ENCODE measurements around the gene DENND2D.

The DENND2D gene

GRCh38 chr1:111176678-111177077, 23.8 kb downstream of the DENND2D start:
- DNase-seq (ENCODE audit: low read depth, low spot score) = no peak

- no peak for DNase-seq (ENCODE audit: low read depth, low spot score)
Measured at GRCh38 chr1:111175349-111175748, 25.1 kb downstream of the DENND2D start.

- no peak for DNase-seq (ENCODE audit: low read depth, low spot score)
Measured at GRCh38 chr1:111174070-111174469, 26.4 kb downstream of the DENND2D start.

GRCh38 chr1:111172463-111172862, 28.0 kb downstream of the DENND2D start:
- DNase-seq (ENCODE audit: low read depth, low spot score) = no peak

GRCh38 chr1:111164151-111164550, 36.3 kb downstream of the DENND2D start:
- no peak for DNase-seq (ENCODE audit: low read depth, low spot score)

- no peak for DNase-seq (ENCODE audit: low read depth, low spot score)
Measured at GRCh38 chr1:111163363-111163762, 37.1 kb downstream of the DENND2D start.

- no peak for DNase-seq (ENCODE audit: low read depth, low spot score)
Measured at GRCh38 chr1:111162488-111162880, 38.0 kb downstream of the DENND2D start.

GRCh38 chr1:111161843-111162487, 38.5 kb downstream of the DENND2D start:
- DNase-seq (ENCODE audit: low read depth, low spot score) = no peak

GRCh38 chr1:111157431-111157830, 43.0 kb downstream of the DENND2D start:
- no peak for DNase-seq (ENCODE audit: low read depth, low spot score)

- no peak for DNase-seq (ENCODE audit: low read depth, low spot score)
Measured at GRCh38 chr1:111154021-111154999, 46.1 kb downstream of the DENND2D start.

- DNase-seq (ENCODE audit: low read depth, low spot score) = no peak
Measured at GRCh38 chr1:111151838-111152237, 48.6 kb downstream of the DENND2D start.

GRCh38 chr1:111148376-111148881, 52.0 kb downstream of the DENND2D start:
- DNase-seq (ENCODE audit: low read depth, low spot score) = no peak

GRCh38 chr1:111147948-111148347, 52.5 kb downstream of the DENND2D start:
- DNase-seq (ENCODE audit: low read depth, low spot score) = no peak

GRCh38 chr1:111145963-111146768, 54.3 kb downstream of the DENND2D start:
- no peak for DNase-seq (ENCODE audit: low read depth, low spot score)

GRCh38 chr1:111145542-111145941, 54.9 kb downstream of the DENND2D start:
- DNase-seq (ENCODE audit: low read depth, low spot score) = no peak

- no peak for DNase-seq (ENCODE audit: low read depth, low spot score)
Measured at GRCh38 chr1:111142356-111142975, 58.0 kb downstream of the DENND2D start.

- no peak for DNase-seq (ENCODE audit: low read depth, low spot score)
Measured at GRCh38 chr1:111141245-111142220, 58.9 kb downstream of the DENND2D start.

GRCh38 chr1:111140680-111140967, 59.8 kb downstream of the DENND2D start:
- no peak for DNase-seq (ENCODE audit: low read depth, low spot score)

- DNase-seq (ENCODE audit: low read depth, low spot score) = peak; percentile 81
Measured at GRCh38 chr1:111139956-111140679, 60.3 kb downstream of the DENND2D start, which contains the start of the genes CEPT1 and DRAM2. CEPT1 (plus strand) TSS chr1:111140223; CDS start chr1:111147715, 7,492 bp downstream. DRAM2 (minus strand) TSS chr1:111140093; CDS start chr1:111131554, 8,539 bp downstream.
